ENCODE measurements around the gene CXADR.
"Not testable (repeated sequence)": the region's sequence is repeated elsewhere in the genome, so short reads cannot be mapped to it uniquely, and the experiment has no call there.

CXADR gene

GRCh38 chr21:17523007-17523451 is 10.2 kb downstream of the CXADR start:
- Histone ChIP-seq H4K20me1 (no peaks in the 10 kb centered on the region), H3K27ac (no peak overlapping the region), H3K9ac (no peak overlapping the region), H3K27me3 (no peaks in the 10 kb centered on the region), H3K4me3 (no peak overlapping the region), H3K36me3 (no peaks in the 10 kb centered on the region), H3K4me2 (no peak overlapping the region), H3K4me1 (0 out of 2 replicates have a peak, but pooled peaks cover 4% of the 10 kb centered on the region), H3K9me3 (no peaks in the 10 kb centered on the region)
- no peak for TF ChIP-seq Cebpa-rat (IDR thresholded peaks at IDR 0.05)

DNA sequence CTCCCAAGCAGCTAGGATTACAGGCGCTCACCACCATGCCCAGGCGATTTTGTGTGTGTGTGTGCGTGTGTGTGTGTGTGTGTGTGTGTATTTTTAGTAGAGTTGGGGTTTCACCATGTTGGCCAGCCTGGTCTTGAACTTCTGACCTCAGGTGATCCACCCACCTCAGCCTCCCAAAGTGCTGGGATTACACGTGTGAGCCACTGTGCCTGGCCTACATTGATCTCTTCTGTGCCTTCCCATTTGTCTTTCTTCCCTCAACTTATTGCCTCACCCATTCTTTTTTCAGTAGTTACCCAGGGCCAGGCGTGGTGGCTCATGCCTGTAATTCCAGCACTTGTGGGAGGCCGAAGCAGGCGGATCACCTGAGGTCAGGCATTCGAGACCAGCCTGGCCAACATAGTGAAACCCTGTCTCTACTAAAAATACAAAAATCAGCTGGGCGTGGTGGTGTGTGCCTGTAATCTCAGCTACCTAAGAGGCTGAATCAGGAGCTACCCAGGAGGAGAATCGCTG is 11.2 kb downstream of the CXADR start:
- not testable (repeated sequence) for H3K4me1 ChIP-seq, H3K36me3 ChIP-seq, H3K9ac ChIP-seq, H3K4me3 ChIP-seq, H3K27ac ChIP-seq, H3K4me2 ChIP-seq, H4K20me1 ChIP-seq, H3K9me3 ChIP-seq, H3K27me3 ChIP-seq

- Histone ChIP-seq H3K4me3 (no peak overlapping the region), H3K36me3 (no peaks in the 10 kb centered on the region), H3K27ac (no peak overlapping the region), H3K9me3 (no peaks in the 10 kb centered on the region), H4K20me1 (no peaks in the 10 kb centered on the region), H3K27me3 (no peaks in the 10 kb centered on the region), H3K4me2 (no peak overlapping the region), H3K4me1 (0 out of 2 replicates have a peak, but pooled peaks cover 4% of the 10 kb centered on the region), H3K9ac (no peak overlapping the region)
- TF ChIP-seq Cebpa-rat (IDR thresholded peaks at IDR 0.05): no peak
Observed at GRCh38 chr21:17524635-17525034, 11.8 kb downstream of the CXADR start.

GRCh38 chr21:17526776-17527175 is 13.9 kb downstream of the CXADR start:
- 0 out of 2 replicates have a peak, but pooled peaks cover 4% of the 10 kb centered on the region for H3K4me1 ChIP-seq
- no peaks in the 10 kb centered on the region for H3K9me3 ChIP-seq
- no peaks in the 10 kb centered on the region for H4K20me1 ChIP-seq
- no peak overlapping the region for H3K4me3 ChIP-seq
- no peak overlapping the region for H3K9ac ChIP-seq
- no peak overlapping the region for H3K27ac ChIP-seq
- no peaks in the 10 kb centered on the region for H3K27me3 ChIP-seq
- no peaks in the 10 kb centered on the region for H3K36me3 ChIP-seq
- TF ChIP-seq Cebpa-rat (IDR thresholded peaks at IDR 0.05): no peak
- H3K4me2 ChIP-seq: no peak overlapping the region

- no peak for TF ChIP-seq Cebpa-rat (IDR thresholded peaks at IDR 0.05)
Observed at GRCh38 chr21:17527240-17527639, 14.4 kb downstream of the CXADR start.

GRCh38 chr21:17527711-17528110 is 14.9 kb downstream of the CXADR start:
- Histone ChIP-seq H3K4me2 (no peak overlapping the region), H4K20me1 (no peaks in the 10 kb centered on the region), H3K4me3 (no peak overlapping the region), H3K36me3 (no peaks in the 10 kb centered on the region), H3K9me3 (no peaks in the 10 kb centered on the region), H3K27ac (no peak overlapping the region), H3K27me3 (no peaks in the 10 kb centered on the region), H3K9ac (no peak overlapping the region), H3K4me1 (0 out of 2 replicates have a peak, but pooled peaks cover 4% of the 10 kb centered on the region)
- no peak for TF ChIP-seq Cebpa-rat (IDR thresholded peaks at IDR 0.05)

More at GRCh38 chr21:17527240-17527639, 14.4 kb downstream of the CXADR start:
- Histone ChIP-seq H3K4me1 (0 out of 2 replicates have a peak, but pooled peaks cover 4% of the 10 kb centered on the region), H3K9me3 (no peaks in the 10 kb centered on the region), H3K27ac (no peak overlapping the region), H3K27me3 (no peaks in the 10 kb centered on the region), H4K20me1 (no peaks in the 10 kb centered on the region), H3K36me3 (no peaks in the 10 kb centered on the region), H3K9ac (no peak overlapping the region), H3K4me2 (no peak overlapping the region), H3K4me3 (no peak overlapping the region)

DNA sequence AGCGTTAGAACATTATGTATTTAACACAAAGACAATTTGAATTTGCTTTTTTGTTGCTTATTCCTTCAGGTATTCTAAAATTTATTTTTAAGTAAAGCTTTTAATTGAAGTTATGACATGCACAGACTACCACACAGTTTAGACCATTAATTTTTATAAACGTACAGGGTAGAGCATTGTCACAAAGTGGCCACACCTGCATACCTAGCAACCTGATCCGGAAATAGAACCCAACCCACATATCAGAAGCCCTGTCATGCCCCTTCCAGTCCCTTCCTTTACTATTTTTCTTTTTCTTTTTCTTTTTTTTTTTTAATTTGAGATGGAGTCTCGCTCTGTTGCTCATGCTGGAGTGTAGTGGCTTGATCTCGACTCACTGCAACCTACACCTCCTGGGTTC is 16.8 kb downstream of the CXADR start:
- H3K27ac ChIP-seq: no peak overlapping the region
- H4K20me1 ChIP-seq: no peaks in the 10 kb centered on the region
- no peak overlapping the region for H3K9ac ChIP-seq
- no peaks in the 10 kb centered on the region for H3K9me3 ChIP-seq
- no peak overlapping the region for H3K4me2 ChIP-seq
- no peak overlapping the region for H3K4me3 ChIP-seq
- no peaks in the 10 kb centered on the region for H3K27me3 ChIP-seq
- H3K36me3 ChIP-seq: no peaks in the 10 kb centered on the region
- no peak for TF ChIP-seq Cebpa-rat (IDR thresholded peaks at IDR 0.05)
- 0 out of 2 replicates have a peak, but pooled peaks cover 4% of the 10 kb centered on the region for H3K4me1 ChIP-seq

DNA sequence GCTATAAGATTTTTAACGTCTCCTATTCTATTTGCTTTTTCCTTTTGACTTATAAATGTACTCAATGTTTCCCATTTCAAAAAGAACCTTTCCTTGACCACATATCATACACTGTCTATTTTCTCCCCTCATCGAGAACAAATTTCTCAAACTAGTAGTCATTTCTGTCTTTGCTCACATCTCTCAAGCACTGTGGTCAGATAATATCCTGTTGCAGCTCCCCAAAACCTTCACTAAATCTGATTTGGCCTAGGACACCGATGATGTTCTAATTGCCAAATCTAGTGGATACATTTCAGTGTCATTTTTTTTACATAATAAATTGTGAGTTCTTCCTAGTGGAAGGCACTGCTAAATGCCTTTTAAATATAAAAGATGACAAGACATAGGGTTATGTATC is 19.4 kb downstream of the CXADR start:
- no peaks in the 10 kb centered on the region for H3K4me1 ChIP-seq
- no peak for TF ChIP-seq Cebpa-rat (IDR thresholded peaks at IDR 0.05)
- H3K4me2 ChIP-seq: no peak overlapping the region
- H4K20me1 ChIP-seq: no peaks in the 10 kb centered on the region
- H3K27ac ChIP-seq: no peak overlapping the region
- H3K4me3 ChIP-seq: no peak overlapping the region
- H3K27me3 ChIP-seq: no peaks in the 10 kb centered on the region
- H3K9me3 ChIP-seq: no peaks in the 10 kb centered on the region
- H3K36me3 ChIP-seq: no peaks in the 10 kb centered on the region
- no peak overlapping the region for H3K9ac ChIP-seq

DNA sequence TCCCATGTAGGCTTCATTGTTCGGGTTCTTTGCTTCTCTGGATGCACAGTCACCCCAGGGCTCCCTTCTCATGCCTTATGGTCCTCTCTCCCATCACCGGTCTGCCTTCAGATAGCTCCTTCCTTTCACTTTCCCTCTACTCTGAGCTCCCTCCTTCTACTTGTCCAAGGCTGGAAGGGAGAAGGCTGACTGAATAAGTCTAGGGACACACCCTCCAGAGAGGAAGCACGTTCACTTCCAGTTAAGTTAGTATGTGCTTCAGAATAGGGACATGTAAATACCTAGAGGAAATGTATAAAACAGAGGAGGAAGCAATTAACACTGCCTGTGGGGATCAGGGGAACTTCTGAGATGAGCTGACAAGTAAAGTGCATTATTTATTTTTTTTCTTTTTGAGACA is 23.5 kb downstream of the CXADR start:
- Histone ChIP-seq H3K36me3 (no peaks in the 10 kb centered on the region), H3K9ac (no peak overlapping the region), H3K27me3 (no peaks in the 10 kb centered on the region), H3K9me3 (no peaks in the 10 kb centered on the region), H4K20me1 (no peaks in the 10 kb centered on the region), H3K27ac (no peak overlapping the region), H3K4me2 (no peak overlapping the region), H3K4me1 (peaks cover 11% of the 10 kb centered on the region), H3K4me3 (no peak overlapping the region)
- no peak for TF ChIP-seq Cebpa-rat (IDR thresholded peaks at IDR 0.05)

GRCh38 chr21:17537299-17537698 is 24.5 kb downstream of the CXADR start:
- Histone ChIP-seq H3K4me1 (peaks cover 11% of the 10 kb centered on the region), H3K4me3 (no peak overlapping the region), H3K27me3 (no peaks in the 10 kb centered on the region), H3K9ac (no peak overlapping the region), H4K20me1 (no peaks in the 10 kb centered on the region), H3K9me3 (no peaks in the 10 kb centered on the region), H3K36me3 (no peaks in the 10 kb centered on the region), H3K27ac (no peak overlapping the region), H3K4me2 (no peak overlapping the region)
- TF ChIP-seq Cebpa-rat (IDR thresholded peaks at IDR 0.05): no peak

GRCh38 chr21:17538576-17538975 is 25.7 kb downstream of the CXADR start:
- Histone ChIP-seq H3K27ac (no peak overlapping the region), H3K4me2 (peak overlapping the region; percentile 43), H4K20me1 (no peaks in the 10 kb centered on the region), H3K36me3 (no peaks in the 10 kb centered on the region), H3K9ac (no peak overlapping the region), H3K4me3 (no peak overlapping the region), H3K27me3 (no peaks in the 10 kb centered on the region), H3K4me1 (peaks cover 11% of the 10 kb centered on the region), H3K9me3 (no peaks in the 10 kb centered on the region)
- TF ChIP-seq Cebpa-rat (IDR thresholded peaks at IDR 0.05): no peak
